ENCODE data around the gene COA3. TPM values are rescaled to one million over a fixed set of nuclear protein-coding genes. Genes with fewer than 3 reads are reported as not detected.

COA3 gene
- total RNA-seq, 1 experiment from 2014 or later, result 41.0 TPM

GRCh38 chr17:42830971-42831370 is 32.5 kb upstream of the COA3 start:
- Mint-ChIP-seq H3K27ac (ENCODE audit: low read depth, unreplicated experiment) (no peak overlapping the region), H3K9me3 (ENCODE audit: unreplicated experiment) (no peaks in the 10 kb centered on the region), H3K4me1 (ENCODE audit: insufficient read depth, unreplicated experiment) (peaks cover 25% of the 10 kb centered on the region), H3K4me3 (ENCODE audit: unreplicated experiment) (no peak overlapping the region), H3K27me3 (ENCODE audit: insufficient read depth, unreplicated experiment) (no peaks in the 10 kb centered on the region), H3K36me3 (ENCODE audit: insufficient read depth, unreplicated experiment) (peaks cover 11% of the 10 kb centered on the region)
- BruUV-seq (replicated peaks), result no TSS peak
- no peak for TF ChIP-seq CTCF (IDR thresholded peaks at IDR 0.05; ENCODE audit: unreplicated experiment)
- DNase-seq (ENCODE audit: unreplicated experiment), result no peak
- intact Hi-C loops (cut with micrococcal nuclease), result no loop called here
- POLR2A ChIA-PET, result interaction anchor here (3.6 to 5.5 kb wide), 2 partner anchors 8 to 58 kb away, joined by 23 to 128 read pairs; partner anchors contain the start of genes BECN1 and VPS25
- CTCF ChIA-PET, result interaction anchor here (1.3 kb wide), 1 partner anchor 252 kb away, joined by 5 read pairs; no protein-coding TSS in a partner anchor

GRCh38 chr17:42827472-42827871 is 29.0 kb upstream of the COA3 start:
- no peaks in the 10 kb centered on the region for H3K9me3 Mint-ChIP-seq (ENCODE audit: unreplicated experiment)
- ChIA-PET CTCF (interaction anchor here (1.0 kb wide), 1 partner anchor 1019 kb away, joined by 3 read pairs; the partner anchor contains the start of gene CD300LG), POLR2A (interaction anchor here (0.6 kb wide), 1 partner anchor 249 kb away, joined by 3 read pairs; no protein-coding TSS in a partner anchor)
- intact Hi-C loops (cut with micrococcal nuclease), result no loop called here
- no peak for TF ChIP-seq CTCF (IDR thresholded peaks at IDR 0.05; ENCODE audit: unreplicated experiment)
- no peak overlapping the region for H3K4me3 Mint-ChIP-seq (ENCODE audit: unreplicated experiment)
- no TSS peak for BruUV-seq (replicated peaks)
- peaks cover 13% of the 10 kb centered on the region for H3K4me1 Mint-ChIP-seq (ENCODE audit: insufficient read depth, unreplicated experiment)
- H3K36me3 Mint-ChIP-seq (ENCODE audit: insufficient read depth, unreplicated experiment), result peaks cover 23% of the 10 kb centered on the region
- no peak overlapping the region for H3K27ac Mint-ChIP-seq (ENCODE audit: low read depth, unreplicated experiment)
- no peaks in the 10 kb centered on the region for H3K27me3 Mint-ChIP-seq (ENCODE audit: insufficient read depth, unreplicated experiment)
- no peak for DNase-seq (ENCODE audit: unreplicated experiment)

- peaks cover 76% of the 10 kb centered on the region for H3K36me3 Mint-ChIP-seq (ENCODE audit: insufficient read depth, unreplicated experiment)
- H3K27me3 Mint-ChIP-seq (ENCODE audit: insufficient read depth, unreplicated experiment), result no peaks in the 10 kb centered on the region
- DNase-seq (ENCODE audit: unreplicated experiment), result no peak
- no peak overlapping the region for H3K4me3 Mint-ChIP-seq (ENCODE audit: unreplicated experiment)
- intact Hi-C loops (cut with micrococcal nuclease), result no loop called here
- no peaks in the 10 kb centered on the region for H3K4me1 Mint-ChIP-seq (ENCODE audit: insufficient read depth, unreplicated experiment)
- no peak overlapping the region for H3K27ac Mint-ChIP-seq (ENCODE audit: low read depth, unreplicated experiment)
- ChIA-PET CTCF (interaction anchor here (0.6 to 2.5 kb wide), 7 partner anchors 11 to 303 kb away, joined by 3 to 9 read pairs (median 4); no protein-coding TSS in a partner anchor), POLR2A (interaction anchor here (1.4 to 6.2 kb wide), 2 partner anchors 12 to 24 kb away, joined by 8 to 128 read pairs; partner anchors contain the start of gene PSME3)
- TF ChIP-seq CTCF (IDR thresholded peaks at IDR 0.05; ENCODE audit: unreplicated experiment), result no peak
- BruUV-seq (replicated peaks), result no TSS peak
- H3K9me3 Mint-ChIP-seq (ENCODE audit: unreplicated experiment), result no peaks in the 10 kb centered on the region
Observed at GRCh38 chr17:42821176-42821575, 22.7 kb upstream of the COA3 start.

- Mint-ChIP-seq H3K27me3 (ENCODE audit: insufficient read depth, unreplicated experiment) (no peaks in the 10 kb centered on the region), H3K4me3 (ENCODE audit: unreplicated experiment) (no peak overlapping the region), H3K27ac (ENCODE audit: low read depth, unreplicated experiment) (no peak overlapping the region), H3K4me1 (ENCODE audit: insufficient read depth, unreplicated experiment) (peaks cover 2% of the 10 kb centered on the region), H3K36me3 (ENCODE audit: insufficient read depth, unreplicated experiment) (peaks cover 88% of the 10 kb centered on the region), H3K9me3 (ENCODE audit: unreplicated experiment) (no peaks in the 10 kb centered on the region)
- ChIA-PET POLR2A (interaction anchor here (1.0 to 6.2 kb wide), 4 partner anchors 13 to 210 kb away, joined by 3 to 128 read pairs (median 6); partner anchors contain the start of genes PSME3, RETREG3, TUBG1 and VPS25), CTCF (interaction anchor here (0.7 to 2.5 kb wide), 6 partner anchors 14 to 133 kb away, joined by 3 to 9 read pairs (median 4); no protein-coding TSS in a partner anchor)
- BruUV-seq (replicated peaks), result no TSS peak
- DNase-seq (ENCODE audit: unreplicated experiment), result peak; percentile 77
- TF ChIP-seq CTCF (IDR thresholded peaks at IDR 0.05; ENCODE audit: unreplicated experiment), result peak; percentile 67
- intact Hi-C loops (cut with micrococcal nuclease), result loop anchor here (1.0 kb wide), 1 partner anchor 117 kb away; no protein-coding TSS in a partner anchor
Observed at GRCh38 chr17:42819939-42820535, 21.5 kb upstream of the COA3 start.
